HL-60 (cell line): ENCODE data around the gene ZNF609.

Experiments
- DNase-seq, 2 experiments: peaks; one replicate each; pipeline ENCODE4 v3.0.0-alpha.2; 2010 to 2020; ENCODE audit warnings: low read depth in 1 of 2, low spot score in 1 of 2
- H3K27ac ChIP-seq: fragments of 250-450 bp; sonication (Bioruptor Pico); replicated peaks from 2 replicates; pipeline ENCODE4 v1.5.1; 2020; ENCODE audit warnings: mild to moderate bottlenecking, moderate library complexity
- H3K27me3 ChIP-seq: fragments of 250-450 bp; sonication (Bioruptor Pico); 2 replicates; pipeline ENCODE4 v1.5.1; 2021; ENCODE audit warnings: mild to moderate bottlenecking, moderate library complexity; ENCODE audit not compliant: insufficient read depth, poor library complexity, severe bottlenecking
- H3K4me3 ChIP-seq: replicated peaks from 2 replicates; pipeline ENCODE4 v1.5.1; 2011; ENCODE audit warnings: mild to moderate bottlenecking, control low read depth, low read length; ENCODE audit not compliant: insufficient read depth
- GABPA ChIP-seq: IDR thresholded peaks from 2 replicates; pipeline ENCODE4 v1.6.1; 2012; ENCODE audit warnings: low read depth
- POLR2AphosphoS5 ChIP-seq: IDR thresholded peaks from 2 replicates; pipeline ENCODE4 v1.6.1; 2012; ENCODE audit warnings: low read depth
- SPI1 ChIP-seq: IDR thresholded peaks from 2 replicates; pipeline ENCODE4 v1.6.1; 2012; ENCODE audit warnings: low read depth, mild to moderate bottlenecking, borderline replicate concordance
- TF ChIP-seq, protein P1 (sequence below): IDR thresholded peaks from one replicate; pipeline ENCODE4 v1.5.1; 2011; ENCODE audit warnings: low read length, control low read depth, inconsistent platforms; ENCODE audit not compliant: insufficient read depth
- TF ChIP-seq, protein P2 (sequence below): IDR thresholded peaks from 2 replicates; pipeline ENCODE4 v1.6.1; 2012; ENCODE audit warnings: low read depth; ENCODE audit not compliant: insufficient replicate concordance

ZNF609 gene

DNA sequence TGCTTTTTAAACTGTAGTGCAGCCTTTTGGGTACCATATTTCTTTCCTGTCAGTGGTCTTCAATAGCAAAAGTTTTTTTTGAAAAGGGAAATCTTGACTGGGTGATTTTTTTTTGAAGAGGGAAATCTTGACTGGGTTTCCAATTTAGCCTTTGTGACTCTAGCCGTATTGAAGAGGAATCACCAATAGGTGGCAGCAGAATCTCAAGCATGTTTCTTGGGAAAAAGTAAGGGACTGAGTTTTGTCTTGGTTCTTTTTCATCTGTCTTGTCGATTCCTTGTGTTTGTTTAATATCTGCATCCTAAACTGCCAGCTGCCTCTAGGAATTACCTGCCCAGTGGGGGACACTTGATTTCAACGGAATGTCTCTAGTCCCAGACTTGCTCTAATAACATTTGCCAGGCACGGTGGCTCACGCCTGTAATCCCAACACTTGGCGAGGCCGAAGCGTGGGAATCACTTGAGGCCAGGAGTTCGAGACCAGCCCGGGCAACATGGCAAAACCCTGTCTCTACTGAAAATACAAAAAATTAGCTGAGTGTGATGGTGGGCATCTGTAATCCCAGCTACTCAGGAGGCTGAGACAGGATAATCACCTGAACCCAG lies 225.9 kb downstream of the ZNF609 start:
- Histone ChIP-seq H3K27me3 (no peaks in the 10 kb centered on the region), H3K27ac (no peak overlapping the region), H3K4me3 (no peak overlapping the region)
- peak in 1 of 2 experiments; percentile 43 for DNase-seq
- TF ChIP-seq, protein P1, sequence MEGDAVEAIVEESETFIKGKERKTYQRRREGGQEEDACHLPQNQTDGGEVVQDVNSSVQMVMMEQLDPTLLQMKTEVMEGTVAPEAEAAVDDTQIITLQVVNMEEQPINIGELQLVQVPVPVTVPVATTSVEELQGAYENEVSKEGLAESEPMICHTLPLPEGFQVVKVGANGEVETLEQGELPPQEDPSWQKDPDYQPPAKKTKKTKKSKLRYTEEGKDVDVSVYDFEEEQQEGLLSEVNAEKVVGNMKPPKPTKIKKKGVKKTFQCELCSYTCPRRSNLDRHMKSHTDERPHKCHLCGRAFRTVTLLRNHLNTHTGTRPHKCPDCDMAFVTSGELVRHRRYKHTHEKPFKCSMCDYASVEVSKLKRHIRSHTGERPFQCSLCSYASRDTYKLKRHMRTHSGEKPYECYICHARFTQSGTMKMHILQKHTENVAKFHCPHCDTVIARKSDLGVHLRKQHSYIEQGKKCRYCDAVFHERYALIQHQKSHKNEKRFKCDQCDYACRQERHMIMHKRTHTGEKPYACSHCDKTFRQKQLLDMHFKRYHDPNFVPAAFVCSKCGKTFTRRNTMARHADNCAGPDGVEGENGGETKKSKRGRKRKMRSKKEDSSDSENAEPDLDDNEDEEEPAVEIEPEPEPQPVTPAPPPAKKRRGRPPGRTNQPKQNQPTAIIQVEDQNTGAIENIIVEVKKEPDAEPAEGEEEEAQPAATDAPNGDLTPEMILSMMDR: peak; percentile 46
- TF ChIP-seq, protein P2, sequence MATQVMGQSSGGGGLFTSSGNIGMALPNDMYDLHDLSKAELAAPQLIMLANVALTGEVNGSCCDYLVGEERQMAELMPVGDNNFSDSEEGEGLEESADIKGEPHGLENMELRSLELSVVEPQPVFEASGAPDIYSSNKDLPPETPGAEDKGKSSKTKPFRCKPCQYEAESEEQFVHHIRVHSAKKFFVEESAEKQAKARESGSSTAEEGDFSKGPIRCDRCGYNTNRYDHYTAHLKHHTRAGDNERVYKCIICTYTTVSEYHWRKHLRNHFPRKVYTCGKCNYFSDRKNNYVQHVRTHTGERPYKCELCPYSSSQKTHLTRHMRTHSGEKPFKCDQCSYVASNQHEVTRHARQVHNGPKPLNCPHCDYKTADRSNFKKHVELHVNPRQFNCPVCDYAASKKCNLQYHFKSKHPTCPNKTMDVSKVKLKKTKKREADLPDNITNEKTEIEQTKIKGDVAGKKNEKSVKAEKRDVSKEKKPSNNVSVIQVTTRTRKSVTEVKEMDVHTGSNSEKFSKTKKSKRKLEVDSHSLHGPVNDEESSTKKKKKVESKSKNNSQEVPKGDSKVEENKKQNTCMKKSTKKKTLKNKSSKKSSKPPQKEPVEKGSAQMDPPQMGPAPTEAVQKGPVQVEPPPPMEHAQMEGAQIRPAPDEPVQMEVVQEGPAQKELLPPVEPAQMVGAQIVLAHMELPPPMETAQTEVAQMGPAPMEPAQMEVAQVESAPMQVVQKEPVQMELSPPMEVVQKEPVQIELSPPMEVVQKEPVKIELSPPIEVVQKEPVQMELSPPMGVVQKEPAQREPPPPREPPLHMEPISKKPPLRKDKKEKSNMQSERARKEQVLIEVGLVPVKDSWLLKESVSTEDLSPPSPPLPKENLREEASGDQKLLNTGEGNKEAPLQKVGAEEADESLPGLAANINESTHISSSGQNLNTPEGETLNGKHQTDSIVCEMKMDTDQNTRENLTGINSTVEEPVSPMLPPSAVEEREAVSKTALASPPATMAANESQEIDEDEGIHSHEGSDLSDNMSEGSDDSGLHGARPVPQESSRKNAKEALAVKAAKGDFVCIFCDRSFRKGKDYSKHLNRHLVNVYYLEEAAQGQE: no peak

DNA sequence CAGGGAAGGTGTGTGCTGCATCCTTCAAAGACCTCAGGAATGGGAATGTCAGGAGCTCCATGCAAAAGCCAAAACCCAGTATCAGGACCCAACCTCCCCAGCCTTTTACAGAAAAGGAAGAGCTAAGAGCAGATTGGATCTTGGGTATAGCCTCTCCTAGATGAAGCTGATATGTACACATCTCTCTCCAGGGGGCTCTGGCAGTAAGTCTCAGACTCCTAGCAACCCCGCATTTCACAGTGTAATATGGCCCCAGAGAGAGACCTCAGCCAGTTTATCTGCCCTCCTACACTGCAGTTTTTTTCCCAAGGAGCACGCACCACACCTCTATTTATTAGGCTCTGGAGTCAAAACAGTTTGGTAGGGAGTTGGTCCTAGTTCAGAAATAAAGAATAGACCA lies 226.8 kb downstream of the ZNF609 start:
- TF ChIP-seq GABPA (no peak), SPI1 (no peak), POLR2AphosphoS5 (no peak)
- TF ChIP-seq, protein P1: no peak
- TF ChIP-seq, protein P2: no peak
- no peak for DNase-seq
- H3K27me3 ChIP-seq: no peaks in the 10 kb centered on the region
- no peak overlapping the region for H3K4me3 ChIP-seq
- no peak overlapping the region for H3K27ac ChIP-seq

DNA sequence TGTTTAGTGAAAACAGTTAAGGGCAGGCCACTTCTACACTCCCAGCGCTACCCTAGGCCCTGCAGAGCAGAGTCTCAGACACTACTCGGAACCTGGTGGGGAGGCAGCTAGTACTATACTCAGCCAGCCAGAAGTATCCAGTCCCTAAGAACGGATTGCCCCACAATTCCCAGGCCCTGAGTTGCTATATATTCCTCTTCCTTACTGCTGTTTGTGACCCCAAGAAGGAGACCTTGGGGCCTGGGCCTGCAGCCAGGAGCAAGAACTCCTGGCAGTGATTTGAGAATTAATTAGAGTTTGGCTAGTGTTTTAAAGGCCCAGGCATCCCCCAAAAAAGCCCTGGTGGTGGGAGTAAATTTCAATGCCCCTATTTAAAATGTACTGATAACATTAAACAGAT lies 227.3 kb downstream of the ZNF609 start:
- no peak for DNase-seq
- Histone ChIP-seq H3K27ac (no peak overlapping the region), H3K4me3 (no peak overlapping the region), H3K27me3 (no peaks in the 10 kb centered on the region)
- TF ChIP-seq, protein P2: no peak
- no peak for TF ChIP-seq GABPA
- TF ChIP-seq POLR2AphosphoS5: no peak
- TF ChIP-seq SPI1: no peak
- TF ChIP-seq, protein P1: no peak
